Liver (tissue), 9 donors: ENCODE measurements around the gene RPTOR. TPM values are rescaled to one million over a fixed set of nuclear protein-coding genes. Genes with fewer than 3 reads are reported as not detected.

Source experiments
- DNase-seq: peaks from one replicate; pipeline ENCODE4 v3.0.0-alpha.2; 2017; ENCODE audit warnings: low spot score
- H3K27ac ChIP-seq, 2 donors: one replicate each; pipeline ENCODE4 v1.7.0; 2013; ENCODE audit warnings: inconsistent platforms in 2 of 2, low read length in 2 of 2, control low read depth in 1 of 2, low read depth in 1 of 2, mild to moderate bottlenecking in 1 of 2
- H3K27me3 ChIP-seq, 4 donors: one replicate each; pipeline versions ENCODE4 v1.6.1 to v1.7.0; 2013; ENCODE audit warnings: low read length in 3 of 4, inconsistent platforms in 1 of 4, mild to moderate bottlenecking in 1 of 4, moderate library complexity in 1 of 4; ENCODE audit not compliant: control insufficient read depth in 4 of 4, insufficient read depth in 4 of 4
- H3K36me3 ChIP-seq, 4 donors: one replicate each; pipeline versions ENCODE4 v1.6.1 to v1.7.0; 2013; ENCODE audit warnings: low read length in 3 of 4, mild to moderate bottlenecking in 3 of 4, low read depth in 1 of 4, moderate library complexity in 1 of 4; ENCODE audit not compliant: control insufficient read depth in 4 of 4, insufficient read depth in 3 of 4
- H3K4me1 ChIP-seq, 4 donors: one replicate each; pipeline versions ENCODE4 v1.6.1 to v1.7.0; 2013; ENCODE audit warnings: low read length in 3 of 4, mild to moderate bottlenecking in 3 of 4, moderate library complexity in 1 of 4; ENCODE audit not compliant: control insufficient read depth in 4 of 4, insufficient read depth in 4 of 4
- H3K4me3 ChIP-seq, 3 donors: one replicate each; pipeline versions ENCODE4 v1.6.1 to v1.7.0; 2013; ENCODE audit warnings: low read length in 3 of 3, control low read depth in 1 of 3, low read depth in 1 of 3, mild to moderate bottlenecking in 1 of 3
- H3K9ac ChIP-seq, 2 donors: one replicate each; pipeline ENCODE4 v1.7.0; 2013; ENCODE audit warnings: low read length in 2 of 2, mild to moderate bottlenecking in 2 of 2, moderate library complexity in 2 of 2, control low read depth in 1 of 2, low read depth in 1 of 2
- H3K9me3 ChIP-seq, 4 donors: one replicate each; pipeline versions ENCODE4 v1.6.1 to v1.7.0; 2013; ENCODE audit warnings: low read length in 3 of 4; ENCODE audit not compliant: control insufficient read depth in 4 of 4
- EGR1 ChIP-seq, 2 donors: IDR thresholded peaks; 2 replicates each; pipeline ENCODE4 v1.6.1; 2016 to 2018; ENCODE audit warnings: antibody characterized with exemption in 2 of 2, low read depth in 2 of 2
- FOXA1 ChIP-seq: IDR thresholded peaks from 2 replicates; pipeline ENCODE4 v1.6.1; 2016; ENCODE audit warnings: antibody characterized with exemption
- FOXA2 ChIP-seq: IDR thresholded peaks from 2 replicates; pipeline ENCODE4 v1.6.1; 2016; ENCODE audit warnings: antibody characterized with exemption
- GABPA ChIP-seq, 2 donors: IDR thresholded peaks in 1 of 2; conservative IDR thresholded peaks in 1 of 2; 2 replicates each; pipeline ENCODE4 v1.6.1; 2016; ENCODE audit warnings: antibody characterized with exemption in 2 of 2, mild to moderate bottlenecking in 1 of 2, moderate library complexity in 1 of 2
- HNF4A ChIP-seq, 2 donors: conservative IDR thresholded peaks; 2 replicates each; pipeline ENCODE4 v1.6.1; 2016; ENCODE audit warnings: antibody characterized with exemption in 2 of 2, mild to moderate bottlenecking in 2 of 2
- HNF4G ChIP-seq: IDR thresholded peaks from 2 replicates; pipeline ENCODE4 v1.6.1; 2016; ENCODE audit warnings: antibody characterized with exemption
- JUND ChIP-seq, 2 donors: IDR thresholded peaks; 2 replicates each; pipeline ENCODE4 v1.6.1; 2016; ENCODE audit warnings: antibody characterized with exemption in 2 of 2
- NR2F2 ChIP-seq: IDR thresholded peaks from 2 replicates; pipeline ENCODE4 v1.6.1; 2016; ENCODE audit warnings: antibody characterized with exemption
- RAD21 ChIP-seq, 2 donors: IDR thresholded peaks; 2 replicates each; pipeline ENCODE4 v1.6.1; 2016; ENCODE audit warnings: antibody characterized with exemption in 2 of 2, mild to moderate bottlenecking in 2 of 2
- RXRA ChIP-seq, 2 donors: IDR thresholded peaks; 2 replicates each; pipeline ENCODE4 v1.6.1; 2017 to 2018; ENCODE audit warnings: antibody characterized with exemption in 2 of 2, mild to moderate bottlenecking in 1 of 2
- SP1 ChIP-seq: IDR thresholded peaks from 2 replicates; pipeline ENCODE4 v1.6.1; 2018; ENCODE audit warnings: antibody characterized with exemption, mild to moderate bottlenecking
- TAF1 ChIP-seq: conservative IDR thresholded peaks from 2 replicates; pipeline ENCODE4 v1.6.1; 2016; ENCODE audit warnings: antibody characterized with exemption, mild to moderate bottlenecking
- YY1 ChIP-seq: IDR thresholded peaks from 2 replicates; pipeline ENCODE4 v1.6.1; 2016; ENCODE audit warnings: antibody characterized with exemption, mild to moderate bottlenecking
- WGBS: extraction: QIAGEN DNeasy Blood & Tissue Kit; methylation state at CpG from one replicate; pipeline ENCODE4 v1.1.7; 2013; 5-methylcytosine and 5-hydroxymethylcytosine counted together
- polyA plus RNA-seq, 2 donors: library from polyadenylated mRNA; stranded (reverse) in 1 of 2; unstranded in 1 of 2; fragments of 200-250 nt in 1 of 2; fragments of >200 nt in 1 of 2; fragmentation: Nextera tagmentation in 1 of 2; extraction: Ambion mirVana in 1 of 2; gene quantifications; one replicate each; pipeline versions ENCODE4 v1.2.1 to v1.2.3, GENCODE V29; 2013 to 2015
- total RNA-seq, 2 donors: library from RNA; depleted of rRNA; stranded (reverse); fragments of >200 nt; gene quantifications; one replicate each; pipeline ENCODE4 v1.2.3, GENCODE V29; 2014
- TF ChIP-seq, protein P1 (sequence below): IDR thresholded peaks from 2 replicates; pipeline ENCODE4 v1.6.1; 2016; ENCODE audit warnings: antibody characterized with exemption, mild to moderate bottlenecking
- TF ChIP-seq, protein P2 (sequence below): IDR thresholded peaks from 2 replicates; pipeline ENCODE4 v1.6.1; 2016; ENCODE audit warnings: antibody characterized with exemption
- TF ChIP-seq, protein P3 (sequence below): fragments of 150-350 bp; IDR thresholded peaks from 2 replicates; pipeline ENCODE4 v1.5.1; 2017; ENCODE audit warnings: improper control_type of control experiment, low read depth, low read length; ENCODE audit not compliant: missing input control
- TF ChIP-seq, protein P4 (sequence below): IDR thresholded peaks from 2 replicates; pipeline ENCODE4 v1.6.1; 2016; ENCODE audit warnings: antibody characterized with exemption
- TF ChIP-seq, protein P5 (sequence below): IDR thresholded peaks from 2 replicates; pipeline ENCODE4 v1.6.1; 2016; ENCODE audit warnings: antibody characterized with exemption
- donor health status: healthy.
- donor health status: healthy.
- donor health status: healthy.
- donor health status: healthy.
- donor health status: healthy.

RPTOR gene
- total and polyA plus RNA-seq, 4 donors = 4.8 to 25.4 (median 11.6) TPM

DNA sequence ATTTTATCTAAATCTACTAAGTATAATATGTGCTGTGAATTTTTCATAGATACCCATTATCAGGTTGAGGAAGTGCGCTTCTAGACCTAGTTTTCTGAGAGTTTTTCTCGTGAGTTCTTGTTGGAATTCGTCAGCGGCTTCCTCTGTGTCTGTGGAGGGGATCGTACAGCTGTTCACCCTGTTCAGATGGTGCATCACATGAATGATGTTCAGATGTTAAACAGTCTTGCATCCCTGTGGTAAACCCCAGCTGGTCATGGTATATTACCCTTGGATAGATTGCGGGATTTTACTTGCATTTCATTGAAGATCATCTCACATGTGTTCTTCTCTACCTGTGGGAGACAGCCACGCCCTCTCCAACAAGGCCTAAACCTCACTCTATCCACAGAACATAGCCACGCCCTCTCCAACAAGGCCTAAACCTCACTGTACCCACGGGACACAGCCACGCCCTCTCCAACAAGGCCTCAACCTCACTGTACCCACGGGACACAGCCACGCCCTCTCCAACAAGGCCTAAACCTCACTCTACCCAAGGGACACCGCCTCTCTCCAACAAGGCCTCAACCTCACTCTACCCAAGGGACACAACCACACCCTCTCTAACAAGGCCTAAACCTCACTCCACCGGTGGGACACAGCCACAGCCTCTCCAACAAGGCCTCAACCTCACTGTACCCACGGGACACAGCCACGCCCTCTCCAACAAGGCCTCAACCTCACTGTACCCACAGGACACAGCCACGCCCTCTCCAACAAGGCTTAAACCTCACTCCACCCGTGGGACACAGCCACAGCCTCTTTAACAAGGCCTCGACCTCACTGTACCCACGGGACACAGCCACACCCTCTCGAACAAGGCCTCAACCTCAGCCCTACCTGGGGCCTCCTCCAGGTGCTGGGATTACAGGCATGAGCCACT is 266.8 kb downstream of the RPTOR start:
- Histone ChIP-seq H3K4me3 (no peak overlapping the region), H3K27me3 (no peaks in the 10 kb centered on the region), H3K4me1 (no peaks in the 10 kb centered on the region), H3K36me3 (no peaks in the 10 kb centered on the region), H3K27ac (no peak overlapping the region), H3K9me3 (peaks cover 0 to 6% (median 0%) of the 10 kb centered on the region in 4 donors), H3K9ac (no peak overlapping the region)
- 91% methylated on average over 21 of the region's 21 CpGs for whole genome bisulfite sequencing
- DNase-seq = no peak
- TF ChIP-seq GABPA (IDR thresholded peaks at IDR 0.05 in 1 of 2, conservative IDR thresholded peaks at IDR 0.05 in 1 of 2) = no peak
- TF ChIP-seq RAD21 (IDR thresholded peaks at IDR 0.05) = no peak
- TF ChIP-seq, protein P1, sequence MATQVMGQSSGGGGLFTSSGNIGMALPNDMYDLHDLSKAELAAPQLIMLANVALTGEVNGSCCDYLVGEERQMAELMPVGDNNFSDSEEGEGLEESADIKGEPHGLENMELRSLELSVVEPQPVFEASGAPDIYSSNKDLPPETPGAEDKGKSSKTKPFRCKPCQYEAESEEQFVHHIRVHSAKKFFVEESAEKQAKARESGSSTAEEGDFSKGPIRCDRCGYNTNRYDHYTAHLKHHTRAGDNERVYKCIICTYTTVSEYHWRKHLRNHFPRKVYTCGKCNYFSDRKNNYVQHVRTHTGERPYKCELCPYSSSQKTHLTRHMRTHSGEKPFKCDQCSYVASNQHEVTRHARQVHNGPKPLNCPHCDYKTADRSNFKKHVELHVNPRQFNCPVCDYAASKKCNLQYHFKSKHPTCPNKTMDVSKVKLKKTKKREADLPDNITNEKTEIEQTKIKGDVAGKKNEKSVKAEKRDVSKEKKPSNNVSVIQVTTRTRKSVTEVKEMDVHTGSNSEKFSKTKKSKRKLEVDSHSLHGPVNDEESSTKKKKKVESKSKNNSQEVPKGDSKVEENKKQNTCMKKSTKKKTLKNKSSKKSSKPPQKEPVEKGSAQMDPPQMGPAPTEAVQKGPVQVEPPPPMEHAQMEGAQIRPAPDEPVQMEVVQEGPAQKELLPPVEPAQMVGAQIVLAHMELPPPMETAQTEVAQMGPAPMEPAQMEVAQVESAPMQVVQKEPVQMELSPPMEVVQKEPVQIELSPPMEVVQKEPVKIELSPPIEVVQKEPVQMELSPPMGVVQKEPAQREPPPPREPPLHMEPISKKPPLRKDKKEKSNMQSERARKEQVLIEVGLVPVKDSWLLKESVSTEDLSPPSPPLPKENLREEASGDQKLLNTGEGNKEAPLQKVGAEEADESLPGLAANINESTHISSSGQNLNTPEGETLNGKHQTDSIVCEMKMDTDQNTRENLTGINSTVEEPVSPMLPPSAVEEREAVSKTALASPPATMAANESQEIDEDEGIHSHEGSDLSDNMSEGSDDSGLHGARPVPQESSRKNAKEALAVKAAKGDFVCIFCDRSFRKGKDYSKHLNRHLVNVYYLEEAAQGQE = no peak
- TF ChIP-seq RXRA (IDR thresholded peaks at IDR 0.05) = no peak

DNA sequence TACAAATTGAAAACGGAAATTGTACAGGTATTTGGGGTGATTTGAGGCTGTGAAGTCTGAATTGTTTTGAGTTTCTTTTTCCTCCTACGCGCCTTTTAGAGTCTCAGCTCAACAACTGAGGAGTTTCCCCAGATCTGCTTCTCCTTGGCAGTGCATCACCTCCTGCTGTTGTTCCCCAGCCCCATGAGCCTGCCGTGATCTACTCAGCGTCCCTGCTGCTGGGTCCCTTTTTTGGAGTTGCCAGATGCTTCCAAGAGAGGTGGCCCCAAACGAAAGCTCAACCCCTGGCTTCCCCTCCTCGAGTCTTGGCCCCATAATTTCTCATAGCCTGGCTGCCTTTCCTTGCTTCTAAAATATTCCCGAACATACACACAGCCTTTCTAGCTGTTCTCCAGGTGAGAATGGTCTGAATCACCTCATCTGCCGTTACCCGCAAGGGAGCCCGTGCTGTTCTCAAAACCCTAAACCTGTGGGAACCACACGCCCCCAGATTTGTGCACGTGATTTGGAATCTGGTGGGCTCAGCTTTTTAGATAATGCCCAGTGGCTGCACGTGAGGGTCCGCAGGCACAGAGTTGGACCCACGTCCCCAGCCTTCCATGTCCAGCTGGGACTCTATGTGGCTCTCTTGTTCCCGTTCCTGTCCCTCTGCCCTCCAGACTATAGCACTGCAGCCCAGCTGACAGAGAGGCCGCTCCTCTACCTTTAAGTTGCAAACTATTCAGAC is 267.9 kb downstream of the RPTOR start:
- TF ChIP-seq, protein P2, sequence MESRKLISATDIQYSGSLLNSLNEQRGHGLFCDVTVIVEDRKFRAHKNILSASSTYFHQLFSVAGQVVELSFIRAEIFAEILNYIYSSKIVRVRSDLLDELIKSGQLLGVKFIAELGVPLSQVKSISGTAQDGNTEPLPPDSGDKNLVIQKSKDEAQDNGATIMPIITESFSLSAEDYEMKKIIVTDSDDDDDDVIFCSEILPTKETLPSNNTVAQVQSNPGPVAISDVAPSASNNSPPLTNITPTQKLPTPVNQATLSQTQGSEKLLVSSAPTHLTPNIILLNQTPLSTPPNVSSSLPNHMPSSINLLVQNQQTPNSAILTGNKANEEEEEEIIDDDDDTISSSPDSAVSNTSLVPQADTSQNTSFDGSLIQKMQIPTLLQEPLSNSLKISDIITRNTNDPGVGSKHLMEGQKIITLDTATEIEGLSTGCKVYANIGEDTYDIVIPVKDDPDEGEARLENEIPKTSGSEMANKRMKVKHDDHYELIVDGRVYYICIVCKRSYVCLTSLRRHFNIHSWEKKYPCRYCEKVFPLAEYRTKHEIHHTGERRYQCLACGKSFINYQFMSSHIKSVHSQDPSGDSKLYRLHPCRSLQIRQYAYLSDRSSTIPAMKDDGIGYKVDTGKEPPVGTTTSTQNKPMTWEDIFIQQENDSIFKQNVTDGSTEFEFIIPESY = no peak
- TF ChIP-seq NR2F2 (no peak), HNF4G (no peak), YY1 (no peak), RXRA (IDR thresholded peaks at IDR 0.05) (no peak), RAD21 (IDR thresholded peaks at IDR 0.05) (no peak), FOXA1 (no peak), SP1 (no peak), JUND (IDR thresholded peaks at IDR 0.05) (no peak), GABPA (IDR thresholded peaks at IDR 0.05 in 1 of 2, conservative IDR thresholded peaks at IDR 0.05 in 1 of 2) (no peak), EGR1 (IDR thresholded peaks at IDR 0.05; ENCODE audit: low read depth in 2 of 2) (no peak), HNF4A (conservative IDR thresholded peaks at IDR 0.05) (no peak), FOXA2 (no peak), TAF1 (no peak)
- TF ChIP-seq, protein P3, sequence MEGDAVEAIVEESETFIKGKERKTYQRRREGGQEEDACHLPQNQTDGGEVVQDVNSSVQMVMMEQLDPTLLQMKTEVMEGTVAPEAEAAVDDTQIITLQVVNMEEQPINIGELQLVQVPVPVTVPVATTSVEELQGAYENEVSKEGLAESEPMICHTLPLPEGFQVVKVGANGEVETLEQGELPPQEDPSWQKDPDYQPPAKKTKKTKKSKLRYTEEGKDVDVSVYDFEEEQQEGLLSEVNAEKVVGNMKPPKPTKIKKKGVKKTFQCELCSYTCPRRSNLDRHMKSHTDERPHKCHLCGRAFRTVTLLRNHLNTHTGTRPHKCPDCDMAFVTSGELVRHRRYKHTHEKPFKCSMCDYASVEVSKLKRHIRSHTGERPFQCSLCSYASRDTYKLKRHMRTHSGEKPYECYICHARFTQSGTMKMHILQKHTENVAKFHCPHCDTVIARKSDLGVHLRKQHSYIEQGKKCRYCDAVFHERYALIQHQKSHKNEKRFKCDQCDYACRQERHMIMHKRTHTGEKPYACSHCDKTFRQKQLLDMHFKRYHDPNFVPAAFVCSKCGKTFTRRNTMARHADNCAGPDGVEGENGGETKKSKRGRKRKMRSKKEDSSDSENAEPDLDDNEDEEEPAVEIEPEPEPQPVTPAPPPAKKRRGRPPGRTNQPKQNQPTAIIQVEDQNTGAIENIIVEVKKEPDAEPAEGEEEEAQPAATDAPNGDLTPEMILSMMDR = no peak
- TF ChIP-seq, protein P4, sequence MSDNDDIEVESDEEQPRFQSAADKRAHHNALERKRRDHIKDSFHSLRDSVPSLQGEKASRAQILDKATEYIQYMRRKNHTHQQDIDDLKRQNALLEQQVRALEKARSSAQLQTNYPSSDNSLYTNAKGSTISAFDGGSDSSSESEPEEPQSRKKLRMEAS = no peak
- TF ChIP-seq, protein P5, sequence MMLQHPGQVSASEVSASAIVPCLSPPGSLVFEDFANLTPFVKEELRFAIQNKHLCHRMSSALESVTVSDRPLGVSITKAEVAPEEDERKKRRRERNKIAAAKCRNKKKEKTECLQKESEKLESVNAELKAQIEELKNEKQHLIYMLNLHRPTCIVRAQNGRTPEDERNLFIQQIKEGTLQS = no peak
- TF ChIP-seq, protein P1 = no peak
- H3K4me1 ChIP-seq = no peaks in the 10 kb centered on the region
- no peaks in the 10 kb centered on the region for H3K36me3 ChIP-seq
- no peak overlapping the region for H3K27ac ChIP-seq
- no peaks in the 10 kb centered on the region for H3K9me3 ChIP-seq
- no peak overlapping the region for H3K9ac ChIP-seq
- DNase-seq = no peak
- 94% methylated on average over 18 of the region's 18 CpGs for WGBS
- no peaks in the 10 kb centered on the region for H3K27me3 ChIP-seq
- no peak overlapping the region for H3K4me3 ChIP-seq
